GM19397 (cell line): Measurements from ENCODE around the gene DAO.

Source experiments
- ATAC-seq: cut with Tn5 transposase; IDR thresholded peaks from one replicate; pipeline ENCODE4 v1.9.1; 2021; ENCODE audit warnings: mild to moderate bottlenecking, moderate library complexity; ENCODE audit not compliant: unreplicated experiment

Gene DAO

GRCh38 chr12:108916336-108916735 is 36.4 kb downstream of the DAO start:
- ATAC-seq = no peak

DNA sequence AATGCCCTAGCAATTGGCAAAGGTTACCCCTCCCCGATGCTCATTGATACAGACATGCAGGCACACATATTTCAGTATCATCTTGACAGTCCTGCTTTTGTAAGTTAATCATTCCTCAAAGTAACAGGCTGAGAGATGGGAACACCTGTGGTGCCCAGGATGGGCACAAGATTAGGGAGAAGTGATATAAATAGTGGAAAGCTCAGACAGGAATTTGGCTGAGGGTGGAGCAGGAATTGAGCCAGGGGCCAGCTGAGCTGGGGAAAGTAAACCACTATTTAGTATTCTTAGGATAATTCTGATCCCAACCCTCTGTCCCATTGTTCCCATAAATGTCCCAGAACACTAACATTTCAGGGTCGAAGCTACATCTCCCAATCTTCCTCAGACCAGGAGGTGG is 38.3 kb downstream of the DAO start:
- no peak for ATAC-seq

DNA sequence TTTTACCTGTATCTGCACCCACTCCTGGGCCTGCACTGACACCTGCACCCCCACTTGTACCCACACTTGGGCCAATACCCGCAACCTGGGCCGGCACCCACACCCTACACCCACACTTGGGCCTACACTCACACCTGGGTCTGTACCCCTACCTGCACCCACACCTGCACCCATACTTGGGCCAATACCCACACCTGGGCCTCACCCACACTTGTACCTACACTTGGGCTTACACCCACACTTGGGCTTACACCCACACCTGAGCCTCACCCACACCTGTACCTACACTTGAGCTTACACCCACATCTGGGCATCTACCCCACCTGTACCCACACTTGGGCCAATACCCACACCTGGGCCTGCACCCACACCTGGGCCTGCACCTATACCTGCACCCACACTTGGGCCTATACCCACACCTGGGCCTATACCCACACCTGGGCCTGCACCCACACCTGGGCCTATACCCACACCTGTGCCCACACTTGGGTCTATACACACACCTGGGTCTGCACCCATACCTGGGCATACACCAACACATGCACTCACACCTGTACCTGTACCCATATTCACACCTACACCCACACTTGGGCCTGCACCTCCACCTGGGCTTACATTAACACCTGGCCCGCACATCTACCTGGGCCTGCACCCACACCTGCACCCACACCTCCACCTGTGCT is 39.2 kb downstream of the DAO start:
- ATAC-seq = no peak

DNA sequence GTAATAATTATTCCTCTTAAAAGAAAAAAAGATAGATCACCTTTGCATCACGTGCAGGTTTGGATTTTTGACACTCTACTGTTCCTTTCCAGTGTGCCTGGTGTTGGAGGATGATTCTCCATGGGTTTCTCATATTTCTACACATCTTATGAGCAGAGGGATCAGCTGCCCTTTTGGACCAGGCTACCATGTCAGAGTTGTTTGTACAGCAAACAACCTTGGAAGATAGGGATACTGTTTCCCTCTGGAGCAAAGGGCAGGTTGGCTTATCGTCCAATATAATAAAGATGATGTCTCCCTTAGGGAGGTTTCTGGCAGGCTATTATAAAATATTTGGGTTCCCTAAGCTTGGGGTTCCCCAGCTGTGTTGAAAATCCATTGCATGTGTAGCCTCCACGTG is 42.1 kb downstream of the DAO start:
- no peak for ATAC-seq

DNA sequence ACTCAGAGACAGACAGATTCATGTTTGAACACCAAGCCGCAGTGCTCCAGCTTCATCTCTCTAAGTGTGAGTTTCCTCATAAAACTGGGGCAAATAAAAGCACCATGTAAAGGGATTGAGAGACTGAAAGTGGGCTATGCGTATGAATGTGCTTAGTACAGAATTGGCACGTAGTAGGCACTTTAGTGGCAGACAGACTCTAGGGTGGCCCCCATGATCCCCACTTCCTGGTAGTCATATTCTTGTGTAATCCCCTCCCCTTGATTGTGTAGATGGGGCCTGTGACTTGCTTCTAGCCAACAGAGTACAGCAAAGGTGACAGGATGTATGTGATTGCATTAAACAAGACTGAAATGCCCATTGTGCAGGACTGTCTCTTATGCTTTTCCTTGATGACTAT is 43.0 kb downstream of the DAO start:
- no peak for ATAC-seq

DNA sequence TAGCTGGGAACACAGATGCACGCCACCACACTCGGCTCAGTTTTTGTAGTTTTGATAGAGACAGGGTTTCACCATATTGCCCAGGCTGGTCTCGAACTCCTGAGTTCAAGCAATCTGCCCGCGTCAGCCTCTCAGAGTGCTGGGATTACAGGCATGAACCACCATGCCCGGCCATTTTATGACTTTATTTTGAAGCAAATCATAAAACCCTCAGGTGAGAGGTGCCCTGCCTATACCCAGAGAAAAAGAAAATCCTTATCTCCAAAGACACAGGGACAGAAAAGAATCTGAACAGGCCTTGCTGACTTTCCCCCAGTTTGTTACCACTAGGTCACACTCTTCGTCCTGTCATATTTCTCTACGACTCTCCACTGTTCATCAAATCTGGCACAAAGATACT is 48.8 kb downstream of the DAO start:
- ATAC-seq = no peak

- no peak for ATAC-seq
These were observed 50.3 kb downstream of the DAO start for GRCh38 chr12:108930155-108930554.

DNA sequence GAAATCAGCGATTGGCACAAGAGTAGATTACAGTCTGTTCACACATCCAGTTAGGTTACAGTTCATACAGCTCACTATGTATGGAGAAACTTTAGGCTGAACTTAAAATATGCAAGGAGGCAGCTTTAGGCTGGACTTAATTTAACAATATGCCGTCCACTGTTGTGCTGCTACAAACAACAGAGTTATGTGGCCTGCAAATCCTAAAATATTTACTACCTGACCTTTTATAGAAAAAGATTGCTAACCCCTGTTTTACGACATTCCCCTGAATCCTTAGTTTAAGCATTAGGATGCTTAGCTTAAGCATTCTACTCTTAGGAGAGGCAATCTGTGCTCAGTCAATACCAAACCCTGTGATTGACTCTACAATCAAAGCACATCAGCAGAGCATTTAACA is 50.9 kb downstream of the DAO start:
- no peak for ATAC-seq

GRCh38 chr12:108933949-108934348 is 54.1 kb downstream of the DAO start:
- no peak for ATAC-seq

GRCh38 chr12:108935159-108935763 is 55.4 kb downstream of the DAO start:
- no peak for ATAC-seq

DNA sequence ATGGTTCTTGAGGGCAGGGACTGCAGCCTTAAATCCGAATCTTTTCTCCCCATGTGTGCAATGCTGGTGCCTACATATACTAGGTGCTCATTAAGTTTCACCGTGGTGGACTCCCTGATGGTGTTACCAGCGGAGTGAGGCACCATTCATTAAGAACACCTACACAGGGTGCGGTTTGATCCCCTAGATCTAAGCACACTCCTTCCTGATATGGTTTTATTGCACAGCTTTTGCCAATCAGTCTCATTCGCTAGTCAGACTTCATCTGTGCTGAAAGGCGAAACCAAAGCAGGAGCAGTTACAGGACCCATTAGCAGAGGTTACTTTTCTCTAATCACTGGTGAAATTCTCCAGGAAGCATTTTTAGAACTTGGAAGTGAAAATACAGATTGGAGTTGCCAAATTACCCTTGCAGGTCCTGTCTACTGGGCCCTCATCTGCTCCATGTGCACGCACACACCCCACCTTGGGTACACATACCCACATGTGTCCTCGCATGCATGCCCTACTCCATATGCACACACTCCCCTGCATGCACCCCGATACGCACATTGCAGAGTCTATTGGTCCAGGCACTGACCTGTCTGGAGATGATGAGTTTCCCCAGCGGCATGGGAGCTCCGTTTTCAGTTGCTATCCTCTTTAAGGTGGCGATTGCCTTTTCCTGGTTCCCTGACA is 58.5 kb downstream of the DAO start:
- no peak for ATAC-seq

DNA sequence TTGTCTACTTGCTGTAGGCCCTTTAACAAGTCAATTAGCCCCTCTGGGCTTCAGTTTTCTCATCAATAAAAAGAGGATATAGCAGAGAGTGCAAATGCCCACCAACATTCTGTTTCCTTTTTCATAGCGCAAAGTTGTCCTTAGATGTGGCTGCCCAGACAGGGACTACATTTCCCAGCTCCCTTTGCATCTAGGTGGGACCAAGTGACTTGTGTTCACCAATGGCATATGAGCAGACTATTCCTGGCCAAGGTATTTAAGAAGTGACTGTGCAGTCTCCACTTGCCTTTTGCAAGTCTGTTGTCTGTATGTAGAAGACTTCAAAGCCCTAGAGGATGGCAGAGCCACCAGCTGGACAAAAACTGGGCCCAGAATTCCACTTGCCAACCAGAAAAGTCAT is 59.7 kb downstream of the DAO start:
- no peak for ATAC-seq

- ATAC-seq = no peak
These were observed 60.2 kb downstream of the DAO start for GRCh38 chr12:108940138-108940537.

DNA sequence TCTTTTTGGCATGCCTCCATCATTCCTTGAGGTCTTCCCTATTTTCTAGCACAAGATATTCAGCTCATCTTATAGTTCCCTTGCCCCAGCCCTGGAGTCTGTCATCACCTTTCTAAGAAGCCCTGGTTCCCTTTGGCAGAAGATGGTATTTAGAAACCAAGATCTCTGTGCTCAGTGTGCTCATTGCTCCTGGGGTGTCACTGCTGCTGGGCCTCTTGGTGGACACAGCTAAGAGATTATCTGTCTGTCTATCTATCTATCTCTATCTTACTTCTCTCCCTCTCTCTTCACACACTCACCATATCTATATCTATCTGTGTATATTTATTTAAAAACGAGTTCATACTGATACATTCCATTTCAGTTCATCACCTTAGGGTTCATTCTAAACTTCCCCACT is 67.2 kb downstream of the DAO start:
- no peak for ATAC-seq

DNA sequence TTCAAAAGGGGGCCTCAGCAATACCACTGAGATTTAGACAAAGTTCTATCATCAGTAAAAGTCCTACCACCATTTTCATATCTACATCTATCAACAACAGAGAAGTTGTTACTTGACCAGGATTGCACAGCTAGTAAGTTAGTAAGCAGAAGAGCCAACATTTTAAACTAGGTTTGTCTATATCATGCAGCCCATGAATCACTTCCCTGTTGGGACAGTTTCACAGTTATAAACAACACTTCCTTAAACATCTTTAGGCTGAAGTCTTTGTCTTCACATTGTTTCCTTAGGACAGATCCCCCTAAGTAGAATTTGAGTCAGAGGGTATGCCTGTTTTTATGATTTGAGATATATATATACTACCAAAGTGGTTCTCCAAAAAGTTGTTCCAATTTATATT is 68.5 kb downstream of the DAO start:
- no peak for ATAC-seq

- ATAC-seq = no peak
These were observed 70.1 kb downstream of the DAO start for GRCh38 chr12:108949976-108950375.
